ENCODE data around the gene ZNF358.

ZNF358 gene

DNA sequence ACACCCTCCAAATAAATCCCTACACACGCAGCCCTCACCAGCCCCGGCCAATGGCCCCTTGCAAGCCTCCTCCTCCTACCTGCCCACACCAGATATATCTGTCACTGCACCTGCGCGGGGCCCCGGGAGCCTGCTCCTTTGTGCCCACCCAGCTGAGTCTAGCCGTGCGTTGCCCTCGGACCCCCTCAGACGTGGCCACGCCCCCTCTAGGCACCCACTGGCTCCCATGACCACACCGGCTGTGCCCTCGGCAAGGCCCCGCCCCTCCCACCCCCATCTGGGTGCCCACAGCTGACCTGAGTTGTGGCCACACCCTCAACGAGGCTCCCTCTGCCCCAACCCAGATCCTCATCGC lies 13.3 kb downstream of the ZNF358 start:
- ATAC-seq (ENCODE audit: low read depth) (no peak), DNase-seq (ENCODE audit: low spot score) (no peak)
- Histone ChIP-seq H3K27ac (ENCODE audit: poor library complexity, severe bottlenecking) (no peak overlapping the region), H3K9me3 (ENCODE audit: severe bottlenecking) (no peaks in the 10 kb centered on the region), H3K36me3 (ENCODE audit: low read depth) (peaks cover 7% of the 10 kb centered on the region; the same call in 1 of the 2 replicates), H3K4me3 (ENCODE audit: severe bottlenecking) (no peak overlapping the region), H3K4me1 (ENCODE audit: insufficient read depth, poor library complexity, severe bottlenecking) (no peaks in the 10 kb centered on the region), H3K27me3 (ENCODE audit: insufficient read depth, poor library complexity, severe bottlenecking) (no peaks in the 10 kb centered on the region)
- no peak for TF ChIP-seq CTCF (IDR thresholded peaks at IDR 0.05; ENCODE audit: poor library complexity, severe bottlenecking)

- no peaks in the 10 kb centered on the region for H3K27me3 ChIP-seq (ENCODE audit: insufficient read depth, poor library complexity, severe bottlenecking)
- peaks cover 7% of the 10 kb centered on the region; the same call in 1 of the 2 replicates for H3K36me3 ChIP-seq (ENCODE audit: low read depth)
- DNase-seq (ENCODE audit: low spot score) = no peak
- no peak overlapping the region for H3K4me3 ChIP-seq (ENCODE audit: severe bottlenecking)
- no peaks in the 10 kb centered on the region for H3K9me3 ChIP-seq (ENCODE audit: severe bottlenecking)
- H3K4me1 ChIP-seq (ENCODE audit: insufficient read depth, poor library complexity, severe bottlenecking) = no peaks in the 10 kb centered on the region
- H3K27ac ChIP-seq (ENCODE audit: poor library complexity, severe bottlenecking) = no peak overlapping the region
- TF ChIP-seq CTCF (IDR thresholded peaks at IDR 0.05; ENCODE audit: poor library complexity, severe bottlenecking) = no peak
- ATAC-seq (ENCODE audit: low read depth) = no peak
Observed at GRCh38 chr19:7529610-7530490, 13.9 kb downstream of the ZNF358 start.

DNA sequence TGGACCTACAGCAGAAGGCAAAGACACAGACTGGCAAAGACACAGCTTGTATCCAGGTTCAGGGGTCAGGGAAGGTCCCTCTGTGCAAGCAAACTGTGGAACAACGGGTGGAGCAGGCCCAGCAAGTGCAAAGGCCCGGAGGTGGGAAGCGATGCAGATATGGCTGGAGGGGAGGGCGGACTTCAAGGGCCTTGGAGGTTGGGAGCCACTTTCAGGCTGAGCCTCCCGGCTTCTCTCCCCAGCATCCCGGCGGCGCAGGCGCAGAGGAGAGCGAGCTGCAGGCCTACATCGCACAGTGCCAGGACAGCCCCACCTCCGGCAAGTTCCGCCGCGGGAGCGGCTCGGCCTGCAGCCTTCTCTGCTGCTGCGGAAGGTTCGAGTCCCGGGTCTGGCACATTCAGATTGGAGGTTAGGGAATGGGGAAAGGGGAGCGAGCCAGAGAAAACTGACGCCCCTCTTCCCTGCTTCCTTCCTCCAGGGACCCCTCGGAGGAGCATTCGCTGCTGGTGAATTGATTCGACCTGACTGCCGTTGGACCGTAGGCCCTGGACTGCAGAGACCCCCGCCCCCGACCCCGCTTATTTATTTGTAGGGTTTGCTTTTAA lies 17.5 kb downstream of the ZNF358 start:
- ATAC-seq (ENCODE audit: low read depth) (no peak), DNase-seq (ENCODE audit: low spot score) (no peak)
- H3K27ac ChIP-seq (ENCODE audit: poor library complexity, severe bottlenecking) = peak overlapping the region; percentile 64
- peak overlapping the region; percentile 49 for H3K4me3 ChIP-seq (ENCODE audit: severe bottlenecking)
- no peaks in the 10 kb centered on the region for H3K27me3 ChIP-seq (ENCODE audit: insufficient read depth, poor library complexity, severe bottlenecking)
- no peaks in the 10 kb centered on the region for H3K4me1 ChIP-seq (ENCODE audit: insufficient read depth, poor library complexity, severe bottlenecking)
- TF ChIP-seq CTCF (IDR thresholded peaks at IDR 0.05; ENCODE audit: poor library complexity, severe bottlenecking) = no peak
- H3K9me3 ChIP-seq (ENCODE audit: severe bottlenecking) = no peaks in the 10 kb centered on the region
- H3K36me3 ChIP-seq (ENCODE audit: low read depth) = peaks cover 13% of the 10 kb centered on the region; the same call in 1 of the 2 replicates

DNA sequence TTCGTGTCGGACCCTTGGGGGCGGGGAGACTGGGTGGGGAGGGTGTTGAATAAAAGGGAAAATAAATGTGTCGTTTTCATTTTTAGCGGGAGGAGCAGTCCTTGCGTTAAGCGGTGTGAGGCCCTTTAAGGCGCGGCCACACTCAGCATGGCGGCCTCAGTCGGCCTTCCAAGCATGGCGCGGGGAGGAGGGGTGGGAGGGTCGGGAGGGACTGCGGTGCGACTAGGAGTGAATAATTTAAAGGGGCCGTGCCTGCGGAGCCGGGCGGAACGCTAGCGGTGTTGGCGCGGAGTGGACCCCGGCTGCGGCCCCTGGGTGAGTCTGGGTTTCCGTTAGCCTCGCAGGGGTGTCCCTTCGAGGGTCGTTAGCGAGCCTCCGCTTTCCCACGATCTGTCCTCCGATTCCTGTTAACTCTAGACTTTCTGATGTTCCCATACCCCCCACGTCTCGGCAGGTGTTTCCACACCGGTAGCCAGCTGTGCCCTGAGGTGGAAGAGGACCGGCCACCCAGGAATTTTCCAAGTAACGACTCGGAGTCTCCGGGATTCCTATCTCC lies 18.1 kb downstream of the ZNF358 start:
- H3K27me3 ChIP-seq (ENCODE audit: insufficient read depth, poor library complexity, severe bottlenecking) = no peaks in the 10 kb centered on the region
- peak overlapping the region; percentile 49 for H3K4me3 ChIP-seq (ENCODE audit: severe bottlenecking)
- H3K4me1 ChIP-seq (ENCODE audit: insufficient read depth, poor library complexity, severe bottlenecking) = no peaks in the 10 kb centered on the region
- no peak for TF ChIP-seq CTCF (IDR thresholded peaks at IDR 0.05; ENCODE audit: poor library complexity, severe bottlenecking)
- H3K27ac ChIP-seq (ENCODE audit: poor library complexity, severe bottlenecking) = peak overlapping the region; percentile 64
- ATAC-seq (ENCODE audit: low read depth) = peak; percentile 69
- no peaks in the 10 kb centered on the region for H3K9me3 ChIP-seq (ENCODE audit: severe bottlenecking)
- peaks cover 14% of the 10 kb centered on the region; the same call in 1 of the 2 replicates for H3K36me3 ChIP-seq (ENCODE audit: low read depth)
- peak; percentile 77 for DNase-seq (ENCODE audit: low spot score)
